Liver (tissue), 2 donors: Measurements from ENCODE around the gene APOC1.

Source experiments
- YY1 ChIP-seq: IDR thresholded peaks from 2 replicates; pipeline ENCODE4 v1.6.1; 2016; ENCODE audit warnings: antibody characterized with exemption, mild to moderate bottlenecking
- TF ChIP-seq, protein P1 (sequence below): fragments of 150-350 bp; IDR thresholded peaks from 2 replicates; pipeline ENCODE4 v1.5.1; 2017; ENCODE audit warnings: improper control_type of control experiment, low read depth, low read length; ENCODE audit not compliant: missing input control
- TF ChIP-seq, protein P2 (sequence below): IDR thresholded peaks from 2 replicates; pipeline ENCODE4 v1.6.1; 2016; ENCODE audit warnings: antibody characterized with exemption
- donor health status: healthy.

GRCh38 chr19:44948237-44948636, 33.8 kb downstream of the APOC1 start:
- TF ChIP-seq YY1: no peak
- TF ChIP-seq, protein P1, sequence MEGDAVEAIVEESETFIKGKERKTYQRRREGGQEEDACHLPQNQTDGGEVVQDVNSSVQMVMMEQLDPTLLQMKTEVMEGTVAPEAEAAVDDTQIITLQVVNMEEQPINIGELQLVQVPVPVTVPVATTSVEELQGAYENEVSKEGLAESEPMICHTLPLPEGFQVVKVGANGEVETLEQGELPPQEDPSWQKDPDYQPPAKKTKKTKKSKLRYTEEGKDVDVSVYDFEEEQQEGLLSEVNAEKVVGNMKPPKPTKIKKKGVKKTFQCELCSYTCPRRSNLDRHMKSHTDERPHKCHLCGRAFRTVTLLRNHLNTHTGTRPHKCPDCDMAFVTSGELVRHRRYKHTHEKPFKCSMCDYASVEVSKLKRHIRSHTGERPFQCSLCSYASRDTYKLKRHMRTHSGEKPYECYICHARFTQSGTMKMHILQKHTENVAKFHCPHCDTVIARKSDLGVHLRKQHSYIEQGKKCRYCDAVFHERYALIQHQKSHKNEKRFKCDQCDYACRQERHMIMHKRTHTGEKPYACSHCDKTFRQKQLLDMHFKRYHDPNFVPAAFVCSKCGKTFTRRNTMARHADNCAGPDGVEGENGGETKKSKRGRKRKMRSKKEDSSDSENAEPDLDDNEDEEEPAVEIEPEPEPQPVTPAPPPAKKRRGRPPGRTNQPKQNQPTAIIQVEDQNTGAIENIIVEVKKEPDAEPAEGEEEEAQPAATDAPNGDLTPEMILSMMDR: no peak
- TF ChIP-seq, protein P2, sequence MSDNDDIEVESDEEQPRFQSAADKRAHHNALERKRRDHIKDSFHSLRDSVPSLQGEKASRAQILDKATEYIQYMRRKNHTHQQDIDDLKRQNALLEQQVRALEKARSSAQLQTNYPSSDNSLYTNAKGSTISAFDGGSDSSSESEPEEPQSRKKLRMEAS: no peak
